Measurements from ENCODE around the gene KRT78. TPM values are rescaled to one million over a fixed set of nuclear protein-coding genes. Genes with fewer than 3 reads are reported as not detected.

The KRT78 gene
- total RNA-seq, 1 donor = not detected

DNA sequence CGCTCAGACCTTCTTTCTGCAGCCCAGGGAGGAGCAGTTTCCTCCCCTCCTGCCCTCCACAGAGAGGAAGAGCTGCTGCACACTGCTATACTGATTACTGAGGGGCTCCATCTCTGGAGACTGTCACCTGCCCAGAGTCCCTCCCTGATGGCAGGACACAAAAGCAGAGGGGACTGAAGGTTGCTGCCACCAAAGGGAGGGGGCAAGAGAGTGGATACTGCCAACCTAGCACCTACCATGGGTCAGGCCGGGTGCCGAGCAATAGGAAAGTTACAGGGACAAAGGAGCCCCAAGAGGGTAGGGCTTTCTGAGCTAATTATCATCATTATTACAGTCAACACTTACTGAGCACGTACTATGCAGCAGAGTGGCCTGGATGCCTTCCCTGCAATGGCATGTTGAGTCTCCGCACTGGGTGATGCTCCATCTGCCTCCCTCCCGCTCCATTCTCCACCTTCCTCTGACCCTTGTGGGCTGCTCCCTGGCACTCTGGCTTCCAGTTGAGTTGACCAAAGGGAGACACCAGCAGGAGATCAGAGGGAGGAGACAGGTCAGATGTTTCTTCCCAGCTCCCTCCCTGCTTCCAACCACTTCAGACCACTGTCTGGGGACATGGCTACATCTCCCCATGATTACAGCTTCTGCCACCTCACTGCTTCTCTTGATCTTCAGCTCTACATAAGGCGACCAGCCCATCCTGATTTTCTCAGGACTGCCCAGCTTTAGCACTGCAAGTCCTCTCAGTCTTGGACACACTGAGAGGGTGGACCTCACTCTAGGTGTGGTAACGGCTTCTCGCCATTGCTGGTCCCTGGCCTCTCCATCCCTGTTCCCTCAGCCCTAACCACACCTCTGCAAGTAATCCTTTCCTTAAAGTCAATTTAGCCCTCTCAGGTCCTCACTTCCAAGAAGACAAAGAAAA, 12.0 kb downstream of the KRT78 start:
- H3K4me1 ChIP-seq (ENCODE audit: insufficient read depth, low read length) = peaks cover 20% of the 10 kb centered on the region

DNA sequence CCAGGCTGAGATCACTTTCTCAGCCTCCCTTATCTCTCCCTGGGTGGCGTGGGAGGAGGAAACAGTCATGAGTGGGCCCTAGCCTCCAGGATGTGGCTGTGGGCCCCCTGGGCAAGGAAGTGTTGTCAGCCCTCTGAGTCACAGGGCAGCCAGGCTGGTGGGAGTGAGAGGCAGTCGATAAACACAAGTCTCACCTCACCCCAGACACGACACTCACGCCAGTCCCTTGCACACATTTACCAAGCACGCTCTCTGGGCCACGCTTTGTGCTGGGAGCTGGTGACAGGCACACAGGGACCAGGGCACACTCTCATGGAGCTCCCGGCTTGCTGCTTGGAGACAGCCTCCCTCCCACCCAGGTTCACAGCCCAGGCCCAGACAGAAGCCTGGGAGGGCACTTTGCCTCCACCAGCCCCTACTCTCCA, 12.7 kb downstream of the KRT78 start:
- peaks cover 20% of the 10 kb centered on the region for H3K4me1 ChIP-seq (ENCODE audit: insufficient read depth, low read length)
- H3K9me3 ChIP-seq (ENCODE audit: low read depth, low read length) = no peaks in the 10 kb centered on the region
- no peak overlapping the region for H3K4me3 ChIP-seq (ENCODE audit: low read length)

More for the DNA sequence above, 12.0 kb downstream of the KRT78 start:
- Histone ChIP-seq H3K27me3 (ENCODE audit: insufficient read depth, low read length) (no peaks in the 10 kb centered on the region), H3K4me3 (ENCODE audit: low read length) (no peak overlapping the region), H3K9me3 (ENCODE audit: low read depth, low read length) (no peaks in the 10 kb centered on the region)

DNA sequence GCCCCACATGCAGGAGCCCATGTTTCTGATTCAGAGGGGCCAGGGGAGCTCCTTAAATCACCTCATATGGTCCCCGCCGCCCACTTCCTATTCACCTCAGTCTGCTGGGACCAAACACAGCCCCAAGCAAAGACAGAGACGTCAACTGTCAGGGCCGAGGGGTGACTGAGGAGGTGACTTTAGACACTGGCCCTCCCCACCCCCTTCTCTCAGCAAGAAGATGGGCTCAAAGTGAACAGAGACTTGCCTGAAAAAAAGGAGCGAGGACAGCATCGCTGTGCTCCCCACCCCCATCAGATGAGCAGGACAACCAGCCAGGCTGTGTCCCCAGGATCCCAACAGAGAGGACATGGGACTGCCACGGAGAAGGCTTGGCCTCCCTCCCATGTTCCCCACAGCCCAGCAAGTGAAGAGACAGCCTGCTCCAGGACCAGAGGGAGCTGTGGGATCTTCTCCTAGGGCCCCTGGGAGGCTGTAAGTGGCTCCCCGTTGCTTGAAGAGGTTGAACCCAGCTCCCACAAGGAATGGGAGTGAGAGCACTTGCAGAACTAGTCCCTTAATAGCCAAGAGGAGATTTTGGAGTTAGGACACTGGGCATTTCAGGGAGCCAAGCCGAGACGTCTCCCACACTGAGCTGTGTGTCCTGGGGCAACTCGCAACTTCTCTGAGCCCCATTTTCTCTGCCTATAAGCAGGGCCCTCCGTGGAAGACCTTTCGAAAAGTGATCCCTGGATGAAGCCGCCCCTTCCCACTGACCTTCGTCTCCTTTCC, 13.3 kb downstream of the KRT78 start:
- Histone ChIP-seq H3K9me3 (ENCODE audit: low read depth, low read length) (no peaks in the 10 kb centered on the region), H3K27me3 (ENCODE audit: insufficient read depth, low read length) (no peaks in the 10 kb centered on the region), H3K4me1 (ENCODE audit: insufficient read depth, low read length) (peaks cover 20% of the 10 kb centered on the region), H3K4me3 (ENCODE audit: low read length) (no peak overlapping the region)

More for the DNA sequence above, 12.7 kb downstream of the KRT78 start:
- no peaks in the 10 kb centered on the region for H3K27me3 ChIP-seq (ENCODE audit: insufficient read depth, low read length)

DNA sequence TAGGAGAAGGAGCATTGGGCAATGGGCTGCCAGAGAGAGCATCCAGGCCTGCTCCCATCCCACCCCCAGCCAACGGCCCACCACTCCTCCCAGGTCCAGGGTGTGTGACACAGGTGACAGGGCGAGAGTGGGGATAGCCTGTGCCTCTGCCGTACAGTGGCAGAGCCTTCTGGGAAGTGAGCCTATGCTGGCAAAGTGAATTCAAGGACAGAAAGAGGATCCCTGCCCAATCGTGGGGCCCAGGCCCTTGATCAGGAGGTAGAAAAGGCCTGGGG, 14.1 kb downstream of the KRT78 start:
- Histone ChIP-seq H3K4me1 (ENCODE audit: insufficient read depth, low read length) (peaks cover 20% of the 10 kb centered on the region), H3K27me3 (ENCODE audit: insufficient read depth, low read length) (no peaks in the 10 kb centered on the region), H3K4me3 (ENCODE audit: low read length) (no peak overlapping the region), H3K9me3 (ENCODE audit: low read depth, low read length) (no peaks in the 10 kb centered on the region)

DNA sequence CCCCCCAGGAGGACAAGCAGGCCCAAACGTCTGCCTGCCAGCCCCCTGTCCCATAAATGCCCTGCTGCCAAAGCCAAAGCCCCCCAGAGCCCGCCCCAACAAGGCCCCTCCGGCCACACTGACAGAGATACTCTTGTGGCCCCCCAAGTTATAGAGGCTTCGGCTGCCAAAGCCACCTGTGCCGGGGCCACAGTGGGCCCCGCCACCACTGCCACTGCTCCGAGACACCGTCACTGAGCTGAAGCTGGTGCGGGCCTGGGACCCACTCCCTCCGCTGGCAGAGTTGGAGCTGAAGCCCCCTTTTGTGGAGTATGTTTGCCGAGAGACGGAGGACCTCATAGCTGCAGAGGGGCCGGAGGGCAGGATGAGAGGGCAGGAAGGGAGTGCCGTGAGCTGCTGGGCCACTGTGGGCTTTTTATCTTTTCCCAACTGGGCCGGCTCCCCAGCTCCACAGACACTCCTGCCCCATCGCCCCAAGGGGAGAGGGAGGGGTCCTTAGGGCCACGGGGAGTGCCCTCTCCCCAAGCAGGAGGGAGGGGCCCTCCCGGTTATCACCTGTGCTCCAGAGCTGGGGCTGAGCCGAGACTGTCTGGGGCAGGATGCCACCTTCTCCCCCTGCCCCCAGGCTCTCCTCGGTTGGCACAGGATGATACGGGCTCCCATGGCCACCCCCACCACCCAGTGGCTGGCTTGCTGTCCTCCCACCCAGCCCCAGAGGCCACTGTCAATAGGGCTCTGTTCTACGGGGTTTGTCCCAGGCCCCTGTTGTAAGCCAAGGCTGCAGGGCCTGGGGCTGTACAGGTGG, 14.7 kb downstream of the KRT78 start, which contains the start of gene KRT79:
TSS of gene KRT79 (minus strand) at position 390 of the 805 bp plus-strand sequence. CDS start at position 339, 51 bp downstream.
- H3K9me3 ChIP-seq (ENCODE audit: low read depth, low read length) = no peaks in the 10 kb centered on the region
- peaks cover 20% of the 10 kb centered on the region for H3K4me1 ChIP-seq (ENCODE audit: insufficient read depth, low read length)
- H3K4me3 ChIP-seq (ENCODE audit: low read length) = no peak within 1 kb of the TSS
- no peaks in the 10 kb centered on the region for H3K27me3 ChIP-seq (ENCODE audit: insufficient read depth, low read length)

DNA sequence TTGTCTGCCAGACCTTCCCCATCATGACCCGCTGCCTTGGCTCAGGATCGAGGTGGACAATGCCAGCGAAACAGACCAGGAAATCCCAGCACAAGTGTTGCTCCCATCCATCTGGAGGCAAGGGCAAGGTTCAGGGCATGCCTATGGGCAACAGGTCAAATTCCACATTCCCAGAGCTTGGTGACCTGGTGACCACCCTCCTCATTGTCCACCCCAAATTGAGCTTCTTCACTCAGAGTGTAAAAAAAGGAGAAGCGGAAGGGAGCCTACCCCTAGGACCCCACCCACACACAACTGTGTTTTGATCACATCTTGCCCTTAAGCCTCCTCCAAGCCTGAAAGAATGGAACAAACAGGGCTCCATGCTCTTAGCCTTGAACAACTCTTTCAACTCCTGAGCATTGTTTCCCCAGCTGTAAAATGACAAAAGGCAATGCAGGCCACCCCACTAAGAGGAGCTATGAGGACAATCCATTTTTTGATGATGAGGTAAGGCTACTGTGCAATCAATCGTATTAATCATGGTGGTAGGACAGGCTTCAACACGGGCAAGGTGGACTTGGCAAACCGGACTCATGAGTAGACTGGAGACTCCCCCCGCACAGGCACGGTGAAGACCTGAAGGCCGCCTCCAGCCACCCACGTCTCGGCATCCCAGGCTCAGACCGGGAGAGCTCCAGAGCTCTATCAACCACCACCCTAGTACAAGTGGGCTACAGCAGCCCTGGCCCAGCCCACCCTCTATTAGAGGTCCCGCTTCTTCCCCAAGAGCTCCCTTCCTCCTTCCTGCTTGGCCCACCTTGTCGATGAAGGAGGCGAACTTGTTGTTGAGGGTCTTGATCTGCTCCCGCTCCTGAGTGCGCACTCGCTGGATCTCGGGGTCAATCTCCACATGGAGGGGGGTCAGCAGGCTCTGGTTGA, 15.5 kb downstream of the KRT78 start:
- Histone ChIP-seq H3K9me3 (ENCODE audit: low read depth, low read length) (no peaks in the 10 kb centered on the region), H3K27me3 (ENCODE audit: insufficient read depth, low read length) (no peaks in the 10 kb centered on the region), H3K4me3 (ENCODE audit: low read length) (no peak overlapping the region), H3K4me1 (ENCODE audit: insufficient read depth, low read length) (peaks cover 20% of the 10 kb centered on the region)

DNA sequence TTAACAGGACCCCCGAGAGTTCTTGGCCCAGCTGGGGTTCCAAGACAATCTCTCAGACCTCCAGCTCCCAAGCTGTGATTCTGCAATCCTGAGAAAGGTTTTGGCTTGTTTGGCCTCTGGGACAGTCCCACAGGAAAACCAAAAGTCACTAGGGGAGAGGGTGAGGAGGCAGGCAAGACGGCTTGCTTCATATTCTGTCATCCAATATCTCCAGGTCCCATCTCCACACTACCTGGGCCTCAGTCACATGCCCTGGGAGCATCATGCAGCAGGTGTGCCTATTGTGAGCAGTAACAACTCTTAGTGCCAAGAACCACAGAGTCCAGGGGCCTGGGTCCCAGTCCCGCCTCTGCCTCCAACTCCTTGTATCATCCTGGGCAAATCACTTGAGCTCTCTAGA, 16.3 kb downstream of the KRT78 start:
- Histone ChIP-seq H3K4me3 (ENCODE audit: low read length) (no peak overlapping the region), H3K9me3 (ENCODE audit: low read depth, low read length) (no peaks in the 10 kb centered on the region), H3K27me3 (ENCODE audit: insufficient read depth, low read length) (no peaks in the 10 kb centered on the region), H3K4me1 (ENCODE audit: insufficient read depth, low read length) (peaks cover 18% of the 10 kb centered on the region)

DNA sequence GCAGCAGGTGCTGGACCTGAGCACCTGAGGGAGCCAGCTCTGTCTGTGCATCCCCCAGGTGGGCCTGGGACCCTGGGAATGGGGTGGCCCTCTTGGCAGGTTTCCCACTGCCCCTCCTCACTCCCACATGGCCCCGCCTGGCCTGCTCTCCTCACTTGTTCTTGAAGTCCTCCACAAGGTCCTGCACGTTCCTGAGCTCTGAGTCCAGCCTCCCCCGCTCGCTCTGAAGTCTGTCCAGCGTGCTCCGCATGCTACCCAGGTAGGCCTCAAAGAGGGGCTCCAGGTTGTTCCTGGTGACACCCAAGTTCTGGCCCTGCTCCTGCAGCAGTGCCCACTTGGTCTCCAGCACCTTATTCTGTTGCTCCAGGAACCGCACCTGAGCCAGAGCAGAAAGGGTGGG, 17.5 kb downstream of the KRT78 start:
- no peaks in the 10 kb centered on the region for H3K27me3 ChIP-seq (ENCODE audit: insufficient read depth, low read length)
- peaks cover 6% of the 10 kb centered on the region for H3K4me1 ChIP-seq (ENCODE audit: insufficient read depth, low read length)
- no peak overlapping the region for H3K4me3 ChIP-seq (ENCODE audit: low read length)
- no peaks in the 10 kb centered on the region for H3K9me3 ChIP-seq (ENCODE audit: low read depth, low read length)

DNA sequence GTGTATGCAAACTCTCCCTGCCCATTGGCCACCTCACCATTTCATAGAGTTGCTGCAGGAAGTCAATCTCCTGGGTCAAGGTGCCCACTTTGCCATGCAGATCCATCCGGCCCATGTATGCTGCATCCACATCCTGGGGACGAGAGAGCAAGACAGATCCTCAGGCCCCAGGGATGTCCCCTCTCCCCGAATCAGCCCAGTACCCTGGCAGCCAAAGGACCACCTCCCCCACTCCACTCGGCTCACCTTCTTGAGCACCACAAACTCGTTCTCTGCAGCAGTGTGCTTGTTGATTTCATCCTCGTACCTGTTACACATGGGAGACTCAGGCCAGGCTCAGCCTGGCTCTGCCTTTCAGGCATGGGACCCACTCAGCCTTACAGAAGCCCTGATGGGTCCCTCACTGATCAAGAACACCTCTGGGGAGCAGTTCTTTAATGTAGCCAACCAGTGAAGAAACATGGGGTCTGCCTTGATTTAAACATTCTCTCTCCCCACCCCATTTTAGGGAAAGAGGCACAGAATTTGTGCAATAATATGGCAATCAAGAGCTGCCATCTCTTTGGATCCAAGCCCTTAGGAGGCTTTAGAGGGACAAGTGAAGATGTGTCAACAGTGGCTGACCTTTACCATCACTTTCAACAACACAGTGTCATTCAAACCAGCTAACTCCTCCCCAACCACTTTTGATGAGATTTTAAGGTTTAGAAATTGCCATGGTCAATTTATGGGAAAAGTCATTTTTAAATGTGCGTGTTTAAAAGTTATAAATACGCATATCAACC, 18.6 kb downstream of the KRT78 start:
- Histone ChIP-seq H3K9me3 (ENCODE audit: low read depth, low read length) (no peaks in the 10 kb centered on the region), H3K27me3 (ENCODE audit: insufficient read depth, low read length) (no peaks in the 10 kb centered on the region), H3K4me1 (ENCODE audit: insufficient read depth, low read length) (no peaks in the 10 kb centered on the region), H3K4me3 (ENCODE audit: low read length) (no peak overlapping the region)

DNA sequence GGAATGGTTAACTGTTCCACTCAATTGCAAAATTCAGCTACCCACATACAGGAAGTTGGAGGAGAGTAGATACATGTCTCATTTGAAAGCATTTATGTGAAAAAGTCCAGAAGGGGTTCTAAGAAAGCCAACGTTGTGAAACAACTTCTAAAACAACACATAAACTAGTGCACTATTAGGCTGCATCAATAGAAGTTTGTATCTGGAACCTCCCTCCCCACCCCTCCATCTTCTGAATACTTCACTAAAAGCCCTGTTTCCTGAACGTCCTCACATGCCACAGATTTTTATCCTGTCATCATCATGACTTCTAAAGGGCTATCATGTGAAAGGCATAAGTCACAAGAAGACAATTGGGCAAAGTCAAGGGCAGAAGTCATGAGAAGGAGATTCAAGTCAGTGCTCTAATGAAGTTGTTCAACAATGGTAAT, 20.2 kb downstream of the KRT78 start:
- Histone ChIP-seq H3K27me3 (ENCODE audit: insufficient read depth, low read length) (no peaks in the 10 kb centered on the region), H3K4me3 (ENCODE audit: low read length) (no peak overlapping the region)

DNA sequence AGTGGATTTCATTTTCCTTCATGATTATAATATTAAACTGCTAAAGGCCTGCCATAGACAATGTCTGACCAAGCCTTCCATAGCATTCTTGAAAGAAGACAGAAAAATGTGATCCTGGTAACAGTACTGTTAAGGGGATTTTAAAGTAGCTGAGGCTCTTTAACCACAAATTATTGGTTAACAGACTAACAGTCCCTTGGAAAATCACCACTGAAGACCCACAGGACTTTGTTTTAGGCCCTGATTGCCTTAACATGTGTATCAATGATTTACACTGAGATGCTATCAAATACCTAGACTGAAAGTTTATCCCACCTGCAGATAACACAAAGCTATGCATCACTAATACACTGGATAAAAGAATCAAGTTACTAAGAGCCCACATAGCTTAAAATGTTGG, 20.6 kb downstream of the KRT78 start:
- no peak overlapping the region for H3K4me3 ChIP-seq (ENCODE audit: low read length)
- no peaks in the 10 kb centered on the region for H3K9me3 ChIP-seq (ENCODE audit: low read depth, low read length)
- no peaks in the 10 kb centered on the region for H3K27me3 ChIP-seq (ENCODE audit: insufficient read depth, low read length)
- H3K4me1 ChIP-seq (ENCODE audit: insufficient read depth, low read length) = no peaks in the 10 kb centered on the region

More for the DNA sequence above, 20.2 kb downstream of the KRT78 start:
- Histone ChIP-seq H3K9me3 (ENCODE audit: low read depth, low read length) (no peaks in the 10 kb centered on the region), H3K4me1 (ENCODE audit: insufficient read depth, low read length) (no peaks in the 10 kb centered on the region)

DNA sequence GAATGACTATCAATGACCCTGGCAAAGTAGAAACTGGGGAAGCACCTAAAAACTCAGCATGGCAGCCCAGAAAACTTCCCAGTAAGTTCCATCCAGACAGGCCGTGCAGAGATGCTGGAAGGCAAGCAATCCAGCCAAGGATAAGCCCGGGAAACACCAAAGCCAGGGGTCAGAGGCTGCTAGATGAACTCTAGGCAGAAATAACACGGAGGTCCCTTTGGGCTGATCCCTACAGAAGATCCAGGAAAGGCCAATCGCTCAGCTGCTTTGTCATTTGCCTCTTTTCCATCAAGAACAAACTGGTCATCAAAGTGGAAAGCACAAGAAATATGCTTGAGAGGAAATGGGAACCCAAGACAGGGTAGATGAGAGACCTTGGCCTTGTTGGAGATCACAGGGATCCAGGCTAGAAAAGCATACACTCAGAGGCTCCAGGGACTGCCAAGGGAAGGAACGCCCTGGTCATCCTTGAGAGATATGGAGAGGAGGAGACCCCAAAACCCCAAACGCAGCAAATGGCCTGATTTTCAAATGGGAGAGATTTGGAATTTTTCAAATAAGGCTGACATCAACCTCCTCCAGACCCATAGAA, 21.2 kb downstream of the KRT78 start:
- Histone ChIP-seq H3K9me3 (ENCODE audit: low read depth, low read length) (no peaks in the 10 kb centered on the region), H3K4me1 (ENCODE audit: insufficient read depth, low read length) (no peaks in the 10 kb centered on the region), H3K27me3 (ENCODE audit: insufficient read depth, low read length) (no peaks in the 10 kb centered on the region), H3K4me3 (ENCODE audit: low read length) (no peak overlapping the region)
